ENCODE data around the gene SLC27A6. TPM values are rescaled to one million over a fixed set of nuclear protein-coding genes. Genes with fewer than 3 reads are reported as not detected.

The SLC27A6 gene
- total and polyA plus RNA-seq, 10 of the 15 experiments (the other 5 are each of a cell fraction or from before 2014, with no cell fraction given): not detected

- no peak overlapping the region for H3K4me3 ChIP-seq
- in situ Hi-C loops (cut with MboI) (no loop called here), intact Hi-C loops (cut with micrococcal nuclease; ENCODE audit: unreplicated experiment) (no loop called here)
- POLR2A ChIA-PET: no interaction called here
- TF ChIP-seq, protein P1, sequence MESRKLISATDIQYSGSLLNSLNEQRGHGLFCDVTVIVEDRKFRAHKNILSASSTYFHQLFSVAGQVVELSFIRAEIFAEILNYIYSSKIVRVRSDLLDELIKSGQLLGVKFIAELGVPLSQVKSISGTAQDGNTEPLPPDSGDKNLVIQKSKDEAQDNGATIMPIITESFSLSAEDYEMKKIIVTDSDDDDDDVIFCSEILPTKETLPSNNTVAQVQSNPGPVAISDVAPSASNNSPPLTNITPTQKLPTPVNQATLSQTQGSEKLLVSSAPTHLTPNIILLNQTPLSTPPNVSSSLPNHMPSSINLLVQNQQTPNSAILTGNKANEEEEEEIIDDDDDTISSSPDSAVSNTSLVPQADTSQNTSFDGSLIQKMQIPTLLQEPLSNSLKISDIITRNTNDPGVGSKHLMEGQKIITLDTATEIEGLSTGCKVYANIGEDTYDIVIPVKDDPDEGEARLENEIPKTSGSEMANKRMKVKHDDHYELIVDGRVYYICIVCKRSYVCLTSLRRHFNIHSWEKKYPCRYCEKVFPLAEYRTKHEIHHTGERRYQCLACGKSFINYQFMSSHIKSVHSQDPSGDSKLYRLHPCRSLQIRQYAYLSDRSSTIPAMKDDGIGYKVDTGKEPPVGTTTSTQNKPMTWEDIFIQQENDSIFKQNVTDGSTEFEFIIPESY (IDR thresholded peaks at IDR 0.05): no peak
- TF ChIP-seq, protein P2, sequence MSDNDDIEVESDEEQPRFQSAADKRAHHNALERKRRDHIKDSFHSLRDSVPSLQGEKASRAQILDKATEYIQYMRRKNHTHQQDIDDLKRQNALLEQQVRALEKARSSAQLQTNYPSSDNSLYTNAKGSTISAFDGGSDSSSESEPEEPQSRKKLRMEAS (IDR thresholded peaks at IDR 0.05; ENCODE audit: low read depth, low read length): no peak
- TF ChIP-seq, protein P3, sequence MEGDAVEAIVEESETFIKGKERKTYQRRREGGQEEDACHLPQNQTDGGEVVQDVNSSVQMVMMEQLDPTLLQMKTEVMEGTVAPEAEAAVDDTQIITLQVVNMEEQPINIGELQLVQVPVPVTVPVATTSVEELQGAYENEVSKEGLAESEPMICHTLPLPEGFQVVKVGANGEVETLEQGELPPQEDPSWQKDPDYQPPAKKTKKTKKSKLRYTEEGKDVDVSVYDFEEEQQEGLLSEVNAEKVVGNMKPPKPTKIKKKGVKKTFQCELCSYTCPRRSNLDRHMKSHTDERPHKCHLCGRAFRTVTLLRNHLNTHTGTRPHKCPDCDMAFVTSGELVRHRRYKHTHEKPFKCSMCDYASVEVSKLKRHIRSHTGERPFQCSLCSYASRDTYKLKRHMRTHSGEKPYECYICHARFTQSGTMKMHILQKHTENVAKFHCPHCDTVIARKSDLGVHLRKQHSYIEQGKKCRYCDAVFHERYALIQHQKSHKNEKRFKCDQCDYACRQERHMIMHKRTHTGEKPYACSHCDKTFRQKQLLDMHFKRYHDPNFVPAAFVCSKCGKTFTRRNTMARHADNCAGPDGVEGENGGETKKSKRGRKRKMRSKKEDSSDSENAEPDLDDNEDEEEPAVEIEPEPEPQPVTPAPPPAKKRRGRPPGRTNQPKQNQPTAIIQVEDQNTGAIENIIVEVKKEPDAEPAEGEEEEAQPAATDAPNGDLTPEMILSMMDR (IDR thresholded peaks at IDR 0.05 in 2 of 3, conservative IDR thresholded peaks at IDR 0.05 in 1 of 3; ENCODE audit: control insufficient read depth in 2 of 3, extremely low read depth in 1 of 3, insufficient read depth in 1 of 3, low read depth in 3 of 3, low read length in 3 of 3): no peak
- no peak for TF ChIP-seq PAX5 (IDR thresholded peaks at IDR 0.05; ENCODE audit: borderline replicate concordance, low read depth, low read length)
- TF ChIP-seq YY1 (IDR thresholded peaks at IDR 0.05; ENCODE audit: low read depth, low read length): no peak
- TF ChIP-seq SREBF2 (IDR thresholded peaks at IDR 0.05; ENCODE audit: low read length): no peak
- no peak for TF ChIP-seq ZBTB11 (CRISPR knock-in tag; IDR thresholded peaks at IDR 0.05)
- no peaks in the 10 kb centered on the region for H3K27me3 ChIP-seq (replicated peaks in 1 of 2; ENCODE audit: control insufficient read depth in 2 of 2, insufficient read depth in 2 of 2, low read length in 1 of 2)
- no peak overlapping the region for H3K27ac ChIP-seq (ENCODE audit: control insufficient read depth, insufficient read depth)
- SMC1A ChIA-PET (ENCODE audit: uncharacterized antibody, unreplicated experiment): no interaction called here
- WGBS (ENCODE audit: insufficient coverage, insufficient replicate concordance, low lambda C conversion rate, missing lambda C conversion rate): 0% methylated on average over 1 of the region's 1 CpG
- H3K9ac ChIP-seq (ENCODE audit: control insufficient read depth, insufficient read depth, low read length): no peak overlapping the region
- CTCF ChIA-PET: interaction anchor here (0.6 kb wide), 1 partner anchor 141 kb away, joined by 3 read pairs; no protein-coding TSS in a partner anchor
- DNase-seq (ENCODE audit: low read depth, low spot score) (no peak), FAIRE-seq (no peak), ATAC-seq (no peak)
- RAD21 ChIA-PET (ENCODE audit: unreplicated experiment): no interaction called here
- H4K20me1 ChIP-seq (ENCODE audit: control insufficient read depth, insufficient read depth): no peaks in the 10 kb centered on the region
- no peaks in the 10 kb centered on the region for H3K9me3 ChIP-seq (replicated peaks; ENCODE audit: control insufficient read depth, insufficient read depth, low read length)
- H3K4me1 ChIP-seq (ENCODE audit: control insufficient read depth, insufficient read depth, low read length): no peaks in the 10 kb centered on the region
- no peak overlapping the region for H2AFZ ChIP-seq (ENCODE audit: control insufficient read depth, low read depth, low read length)
- no peak overlapping the region for H3K4me2 ChIP-seq (ENCODE audit: control insufficient read depth, insufficient read depth)
- no peaks in the 10 kb centered on the region for H3K79me2 ChIP-seq (ENCODE audit: control insufficient read depth, insufficient read depth, low read length)
- BruUV-seq (replicated peaks): no TSS peak
- no peaks in the 10 kb centered on the region for H3K36me3 ChIP-seq (ENCODE audit: control insufficient read depth in 2 of 2, insufficient read depth in 2 of 2, low read length in 1 of 2)
Observed at GRCh38 chr5:128984480-128984879, 19.2 kb downstream of the SLC27A6 start.
